Tibial nerve (tissue), 4 donors: ENCODE measurements around the gene CCDC18. TPM values are rescaled to one million over a fixed set of nuclear protein-coding genes. Genes with fewer than 3 reads are reported as not detected.
"Not testable (repeated sequence)": the region's sequence is repeated elsewhere in the genome, so short reads cannot be mapped to it uniquely, and the experiment has no call there.

Source experiments
- DNase-seq, 2 donors: peaks; one replicate each; pipeline ENCODE4 v3.0.0-alpha.2; 2019; ENCODE audit warnings: low spot score in 2 of 2
- H3K27ac ChIP-seq, 4 donors: fragments of 200-600 bp; sonication (generic) in 3 of 4; one replicate each; pipeline ENCODE4 v1.5.1; 2017 to 2019; ENCODE audit warnings: mild to moderate bottlenecking in 1 of 4
- H3K27me3 ChIP-seq, 2 donors: fragments of 200-600 bp; sonication (generic) in 1 of 2; one replicate each; pipeline versions ENCODE4 v1.5.1 to v1.6.0; 2017 to 2019
- H3K36me3 ChIP-seq, 3 donors: fragments of 200-600 bp; sonication (generic); one replicate each; pipeline ENCODE4 v1.5.1; 2018 to 2019
- H3K4me1 ChIP-seq, 4 donors: fragments of 200-600 bp; sonication (generic) in 3 of 4; one replicate each; pipeline ENCODE4 v1.5.1; 2017 to 2019
- H3K4me3 ChIP-seq, 4 donors: fragments of 200-600 bp; sonication (generic) in 3 of 4; one replicate each; pipeline ENCODE4 v1.5.1; 2017 to 2019; ENCODE audit warnings: mild to moderate bottlenecking in 1 of 4, moderate library complexity in 1 of 4
- H3K9me3 ChIP-seq, 4 donors: fragments of 200-600 bp; sonication (generic) in 3 of 4; one replicate each; pipeline ENCODE4 v1.5.1; 2017 to 2019
- EP300 ChIP-seq, 2 donors: sonication (generic); formaldehyde crosslinking; IDR thresholded peaks; one replicate each; pipeline ENCODE4 v1.6.1; 2017; ENCODE audit warnings: antibody characterized with exemption in 2 of 2, mild to moderate bottlenecking in 1 of 2
- POLR2A ChIP-seq, 2 donors: fragments of 450-650 bp; IDR thresholded peaks; one replicate each; pipeline ENCODE4 v1.6.1; 2017; ENCODE audit warnings: antibody characterized with exemption in 2 of 2, mild to moderate bottlenecking in 2 of 2, moderate library complexity in 2 of 2
- WGBS, 2 donors: methylation state at CpG; one replicate each; pipeline ENCODE4 v1.1.5; 2018; 5-methylcytosine and 5-hydroxymethylcytosine counted together
- total RNA-seq, 4 donors: library from RNA; depleted of rRNA; stranded (reverse); fragments of >200 nt; gene quantifications; one replicate each; pipeline ENCODE4 v1.1.0, GENCODE V29; 2016
- TF ChIP-seq, protein P1 (sequence below), 5 experiments: fragments of 200-600 bp in 3 of 5; fragments of 450-650 bp in 2 of 5; sonication (generic) in 3 of 5; IDR thresholded peaks; one replicate each; pipeline ENCODE4 v1.5.1; 2016 to 2019; ENCODE audit warnings: antibody characterized with exemption in 5 of 5, mild to moderate bottlenecking in 3 of 5, moderate library complexity in 2 of 5

Gene CCDC18
- total RNA-seq, 4 donors from 2014 or later = 2.2 to 16.0 (median 8.7) TPM

GRCh38 chr1:93151474-93151873, 29.1 kb upstream of the CCDC18 start:
- Histone ChIP-seq H3K9me3 (no peaks in the 10 kb centered on the region), H3K36me3 (peaks cover 0 to 77% (median 0%) of the 10 kb centered on the region in 3 donors), H3K4me1 (peaks cover 0 to 8% (median 0%) of the 10 kb centered on the region in 4 donors), H3K4me3 (no peak overlapping the region), H3K27ac (no peak overlapping the region), H3K27me3 (no peaks in the 10 kb centered on the region)
- no peak for DNase-seq
- TF ChIP-seq, protein P1, sequence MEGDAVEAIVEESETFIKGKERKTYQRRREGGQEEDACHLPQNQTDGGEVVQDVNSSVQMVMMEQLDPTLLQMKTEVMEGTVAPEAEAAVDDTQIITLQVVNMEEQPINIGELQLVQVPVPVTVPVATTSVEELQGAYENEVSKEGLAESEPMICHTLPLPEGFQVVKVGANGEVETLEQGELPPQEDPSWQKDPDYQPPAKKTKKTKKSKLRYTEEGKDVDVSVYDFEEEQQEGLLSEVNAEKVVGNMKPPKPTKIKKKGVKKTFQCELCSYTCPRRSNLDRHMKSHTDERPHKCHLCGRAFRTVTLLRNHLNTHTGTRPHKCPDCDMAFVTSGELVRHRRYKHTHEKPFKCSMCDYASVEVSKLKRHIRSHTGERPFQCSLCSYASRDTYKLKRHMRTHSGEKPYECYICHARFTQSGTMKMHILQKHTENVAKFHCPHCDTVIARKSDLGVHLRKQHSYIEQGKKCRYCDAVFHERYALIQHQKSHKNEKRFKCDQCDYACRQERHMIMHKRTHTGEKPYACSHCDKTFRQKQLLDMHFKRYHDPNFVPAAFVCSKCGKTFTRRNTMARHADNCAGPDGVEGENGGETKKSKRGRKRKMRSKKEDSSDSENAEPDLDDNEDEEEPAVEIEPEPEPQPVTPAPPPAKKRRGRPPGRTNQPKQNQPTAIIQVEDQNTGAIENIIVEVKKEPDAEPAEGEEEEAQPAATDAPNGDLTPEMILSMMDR (IDR thresholded peaks at IDR 0.05) = no peak
- TF ChIP-seq EP300 (IDR thresholded peaks at IDR 0.05) (no peak), POLR2A (IDR thresholded peaks at IDR 0.05) (no peak)

DNA sequence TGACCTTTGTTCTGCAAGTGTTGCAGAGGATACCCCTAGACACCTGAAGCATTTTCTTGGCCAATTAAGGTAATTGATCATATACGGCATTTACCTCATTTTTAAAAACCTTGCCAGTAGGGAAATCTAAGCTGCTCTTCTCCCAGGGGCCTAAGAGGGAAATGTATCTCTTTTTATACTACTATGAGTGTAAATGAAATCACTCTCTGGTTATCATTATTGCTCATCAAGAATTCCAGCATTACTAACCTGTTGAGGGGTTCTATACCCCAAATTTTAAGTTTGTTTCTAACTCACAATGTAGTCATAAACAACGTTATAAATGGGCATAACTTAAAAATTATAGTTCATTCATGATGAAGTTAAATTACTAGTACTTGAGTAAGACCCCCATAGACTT, 27.7 kb upstream of the CCDC18 start:
- Histone ChIP-seq H3K27me3 (no peaks in the 10 kb centered on the region), H3K36me3 (peaks cover 0 to 88% (median 3%) of the 10 kb centered on the region in 3 donors), H3K27ac (no peak overlapping the region), H3K4me3 (no peak overlapping the region), H3K9me3 (no peaks in the 10 kb centered on the region), H3K4me1 (peaks cover 0 to 6% (median 0%) of the 10 kb centered on the region in 4 donors)
- no peak for DNase-seq
- TF ChIP-seq, protein P1 (IDR thresholded peaks at IDR 0.05) = no peak
- TF ChIP-seq POLR2A (IDR thresholded peaks at IDR 0.05) = no peak
- TF ChIP-seq EP300 (IDR thresholded peaks at IDR 0.05) = no peak
- 75 to 86% methylated on average over 2 of the region's 2 CpGs for WGBS, 2 donors

DNA sequence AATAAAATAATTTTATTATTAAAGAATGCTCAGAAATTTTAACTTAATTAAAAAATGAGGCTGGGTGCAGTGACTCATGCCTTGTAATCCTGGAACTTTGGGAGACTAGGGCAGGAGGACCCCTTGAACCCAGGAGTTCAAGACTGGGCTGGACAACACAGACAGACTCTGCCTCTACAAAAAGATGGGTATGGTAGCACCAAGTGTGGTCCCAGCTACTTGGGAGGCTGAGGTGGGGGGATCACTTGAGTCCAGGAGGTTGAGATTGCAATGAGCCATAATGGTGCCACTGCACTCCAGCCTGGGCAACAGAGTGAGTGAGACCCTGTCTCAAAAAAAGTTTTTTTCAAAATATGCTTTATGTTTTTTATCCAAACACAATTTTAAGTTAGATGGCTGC, 25.6 kb upstream of the CCDC18 start:
- Histone ChIP-seq H3K4me1 (no peaks in the 10 kb centered on the region), H3K4me3 (no peak overlapping the region), H3K27me3 (no peaks in the 10 kb centered on the region), H3K9me3 (no peaks in the 10 kb centered on the region), H3K36me3 (peaks cover 0 to 91% (median 3%) of the 10 kb centered on the region in 3 donors), H3K27ac (no peak overlapping the region)
- TF ChIP-seq EP300 (IDR thresholded peaks at IDR 0.05) (no peak), POLR2A (IDR thresholded peaks at IDR 0.05) (no peak)
- TF ChIP-seq, protein P1 (IDR thresholded peaks at IDR 0.05) = no peak
- no peak for DNase-seq

DNA sequence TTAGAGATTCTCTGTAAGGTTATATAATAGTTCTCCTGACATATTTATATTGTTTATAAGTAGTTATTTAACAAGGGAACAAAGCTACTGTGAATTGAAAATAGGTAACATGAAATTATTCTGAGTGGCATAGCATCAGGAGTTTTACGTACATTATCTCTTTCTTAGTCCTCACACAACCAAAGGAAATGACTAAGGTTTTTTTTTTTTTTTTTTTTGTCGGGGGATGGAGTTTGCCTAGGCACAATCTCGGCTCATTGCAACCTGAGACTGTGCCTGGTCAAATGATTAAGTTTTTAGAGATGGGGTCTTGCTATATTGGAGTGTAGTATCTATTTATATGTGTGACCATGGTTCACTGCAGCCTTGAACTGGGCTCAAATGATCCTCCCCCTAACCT, 25.2 kb upstream of the CCDC18 start:
- DNase-seq = no peak
- TF ChIP-seq, protein P1 (IDR thresholded peaks at IDR 0.05) = no peak
- TF ChIP-seq EP300 (IDR thresholded peaks at IDR 0.05) (no peak), POLR2A (IDR thresholded peaks at IDR 0.05) (no peak)
- peaks cover 0 to 89% (median 3%) of the 10 kb centered on the region in 3 donors for H3K36me3 ChIP-seq
- H3K9me3 ChIP-seq = no peaks in the 10 kb centered on the region
- no peak overlapping the region for H3K27ac ChIP-seq
- H3K4me3 ChIP-seq = no peak overlapping the region
- no peaks in the 10 kb centered on the region for H3K27me3 ChIP-seq
- no peaks in the 10 kb centered on the region for H3K4me1 ChIP-seq
- WGBS, 2 donors = 78 to 87% methylated on average over 3 of the region's 3 CpGs

GRCh38 chr1:93159337-93159736, 21.2 kb upstream of the CCDC18 start:
- TF ChIP-seq, protein P1 (IDR thresholded peaks at IDR 0.05) = no peak
- no peak for TF ChIP-seq POLR2A (IDR thresholded peaks at IDR 0.05)
- TF ChIP-seq EP300 (IDR thresholded peaks at IDR 0.05) = no peak
- H3K4me3 ChIP-seq = no peak overlapping the region
- H3K9me3 ChIP-seq = no peaks in the 10 kb centered on the region
- H3K36me3 ChIP-seq = peaks cover 0 to 55% (median 3%) of the 10 kb centered on the region in 3 donors
- no peak for DNase-seq
- H3K27me3 ChIP-seq = no peaks in the 10 kb centered on the region
- no peaks in the 10 kb centered on the region for H3K4me1 ChIP-seq
- WGBS, 2 donors = 84 to 85% methylated on average over 2 of the region's 2 CpGs
- H3K27ac ChIP-seq = no peak overlapping the region

GRCh38 chr1:93163314-93163713, 17.2 kb upstream of the CCDC18 start:
- WGBS, 2 donors = 95 to 97% methylated on average over 8 of the region's 8 CpGs
- H3K4me1 ChIP-seq, H3K27me3 ChIP-seq, DNase-seq, H3K4me3 ChIP-seq, H3K27ac ChIP-seq: not testable (repeated sequence)
- Histone ChIP-seq H3K9me3 (peaks cover 0 to 12% (median 5%) of the 10 kb centered on the region in 4 donors), H3K36me3 (peaks cover 0 to 18% (median 0%) of the 10 kb centered on the region in 3 donors)
